Stimulated activated CD4-positive, alpha-beta T cell treated with anti-CD3 and anti-CD28 coated beads, TNF-alpha, amount 100 ng/mL, for 1 hour (primary cell): ENCODE measurements around the gene GP1BA.

Source experiments
- DNase-seq, 3 donors: peaks; one replicate each; pipeline ENCODE4 v3.0.0-alpha.2; 2020; ENCODE audit warnings: low read depth in 3 of 3, low spot score in 1 of 3

The GP1BA gene

GRCh38 chr17:4971826-4972225 lies 39.7 kb downstream of the GP1BA start:
- no peak for DNase-seq

DNA sequence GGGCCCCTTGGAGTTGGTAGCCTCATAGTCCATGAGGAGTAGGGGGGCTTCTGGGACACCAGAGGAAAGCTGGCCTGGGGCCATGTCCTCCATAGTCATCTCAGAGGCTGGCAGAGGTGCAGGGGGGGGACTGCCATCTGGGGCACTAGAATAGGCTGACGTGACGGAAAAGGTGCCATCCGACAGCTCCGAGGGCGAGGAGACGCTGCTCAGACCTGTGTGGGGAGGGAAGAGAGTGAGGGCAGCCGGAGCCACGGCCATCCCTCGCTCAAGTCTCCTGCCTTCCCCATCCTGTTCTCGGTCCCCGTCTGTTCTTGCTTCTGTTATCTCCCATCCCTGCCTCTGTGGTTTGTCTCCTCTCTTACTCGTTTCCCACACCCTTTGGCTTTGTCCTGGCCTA lies 40.2 kb downstream of the GP1BA start:
- DNase-seq = no peak

- DNase-seq = no peak
Observed at GRCh38 chr17:4972752-4973151, 40.7 kb downstream of the GP1BA start.

DNA sequence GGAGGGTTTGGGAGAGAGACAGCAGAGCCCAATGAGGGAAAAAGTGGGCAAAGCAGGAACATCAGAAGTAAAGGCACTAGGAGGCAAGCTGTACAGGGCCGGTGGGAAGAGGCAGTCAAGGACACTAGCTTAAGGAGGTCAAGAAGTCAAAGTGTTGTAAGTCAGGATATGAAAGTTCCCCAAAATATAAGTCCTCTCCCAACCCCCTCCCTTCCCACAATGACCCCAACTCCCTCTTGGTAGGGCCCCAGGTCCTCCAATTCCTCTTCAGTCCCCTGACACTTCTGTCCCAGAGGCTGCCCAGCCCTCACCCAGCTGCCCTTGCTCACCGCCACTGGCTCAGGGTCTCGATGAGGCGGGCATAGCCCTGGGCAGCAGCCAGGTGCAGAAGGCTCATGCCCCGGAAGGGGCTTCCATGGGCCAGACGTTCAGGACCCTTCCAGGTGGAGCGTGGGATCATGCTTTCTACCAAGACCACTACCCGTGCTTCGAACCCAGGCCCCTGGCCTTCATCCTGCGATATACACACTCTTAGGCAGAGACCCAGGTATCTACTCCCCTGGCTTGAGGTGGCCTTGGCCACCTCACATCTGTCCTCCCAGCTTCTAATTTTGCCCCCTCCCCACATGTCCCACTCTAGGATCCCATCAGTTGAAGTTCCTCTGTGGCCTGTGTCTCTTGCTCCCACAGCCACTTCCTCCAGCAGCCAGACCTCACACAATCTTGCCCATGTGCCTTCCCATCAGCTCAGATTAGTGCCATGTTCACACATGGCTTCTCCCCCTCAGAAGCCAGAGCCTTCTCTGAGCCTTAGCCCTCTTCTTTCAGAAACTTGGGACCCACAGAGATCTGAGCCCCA lies 41.4 kb downstream of the GP1BA start:
- DNase-seq = no peak

DNA sequence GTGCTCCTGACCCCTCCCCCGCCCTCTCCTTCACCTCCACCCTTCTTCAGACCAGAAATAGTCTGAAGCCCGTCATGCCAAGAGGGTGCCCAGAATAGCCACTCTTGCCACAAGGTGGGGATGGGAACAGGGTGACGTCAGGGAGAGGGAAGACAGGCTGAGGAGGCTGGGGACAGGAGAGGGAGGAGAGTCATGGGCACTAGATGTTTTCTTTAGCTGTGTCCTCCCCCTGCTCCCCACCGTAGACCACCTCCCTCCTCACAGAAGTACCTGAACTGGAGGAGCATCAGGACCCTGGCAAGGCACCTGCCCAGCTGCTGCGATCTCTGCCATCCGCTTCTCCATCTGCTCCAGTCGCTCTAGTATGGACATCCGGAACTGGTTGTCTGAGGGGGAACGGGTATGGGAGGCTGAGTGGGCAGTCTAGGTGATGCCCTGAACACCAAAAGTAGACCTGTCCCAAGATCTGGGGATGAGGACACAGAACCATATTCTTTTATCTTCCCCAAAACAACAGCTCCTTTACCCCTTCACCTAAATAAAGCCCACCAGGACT lies 42.1 kb downstream of the GP1BA start:
- DNase-seq = no peak

DNA sequence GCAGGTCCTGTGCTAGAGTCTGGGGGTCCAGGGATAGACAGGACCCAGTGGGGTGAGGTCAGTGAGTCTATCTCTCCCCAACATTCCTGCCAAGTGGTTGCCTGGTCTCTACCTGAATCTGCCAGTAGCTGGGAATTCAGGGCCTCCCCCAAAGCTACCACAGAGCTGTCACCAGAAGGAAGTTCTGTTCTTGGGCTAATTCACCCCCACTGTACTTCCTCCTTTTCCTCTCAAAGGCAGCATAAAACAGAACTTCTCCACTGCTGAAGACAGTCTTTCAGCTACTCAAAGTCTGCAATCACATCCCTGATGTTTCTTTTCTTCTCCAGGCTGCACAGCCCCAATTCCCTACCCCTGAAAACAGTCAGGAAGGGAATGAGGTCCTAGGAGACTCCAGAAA lies 46.6 kb downstream of the GP1BA start:
- DNase-seq = no peak

- DNase-seq = no peak
Observed at GRCh38 chr17:4980644-4981216, 48.7 kb downstream of the GP1BA start.

DNA sequence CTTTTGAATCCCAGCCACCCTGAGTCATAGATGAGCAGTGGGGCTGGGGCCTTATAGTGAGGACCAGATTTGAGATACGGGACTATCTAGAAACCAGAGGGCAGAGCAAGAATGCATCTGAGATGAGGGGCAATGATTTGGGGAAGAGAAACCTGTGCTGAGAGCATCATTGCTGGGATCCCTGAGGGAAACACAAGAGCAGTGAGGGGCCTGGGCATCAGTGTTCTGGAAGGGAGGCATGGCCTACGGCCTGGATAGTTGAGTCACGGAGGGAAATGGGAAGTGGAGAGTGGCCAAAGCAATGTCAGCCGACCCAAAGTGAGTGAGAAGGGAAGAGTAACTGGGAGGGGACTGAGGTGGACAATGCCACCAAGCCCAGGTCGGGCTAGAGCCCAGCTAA lies 50.2 kb downstream of the GP1BA start:
- no peak for DNase-seq
